T-helper 22 cell (primary cell): ENCODE results near the gene VSIG4.

Experiments used
- DNase-seq: peaks from one replicate; pipeline ENCODE4 v3.0.0-alpha.2; 2020; ENCODE audit warnings: low read depth

VSIG4 gene

DNA sequence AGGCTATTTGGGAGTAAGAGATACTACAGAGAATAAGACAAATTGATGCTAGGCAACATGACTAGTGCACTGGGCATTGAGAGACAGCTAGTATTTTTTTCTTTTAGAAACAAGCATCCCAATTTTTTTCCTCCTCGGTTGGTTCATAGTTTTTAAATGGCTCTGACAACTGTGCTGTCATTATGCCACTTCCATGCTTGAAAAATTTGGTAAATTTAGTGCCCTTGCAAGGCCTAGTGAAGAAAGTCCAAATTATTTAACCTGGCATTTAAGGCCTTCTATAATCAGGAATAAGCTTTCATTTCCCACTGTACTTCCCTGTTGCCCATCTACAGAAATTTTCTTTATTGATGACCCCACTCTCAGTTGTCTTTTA is 15.8 kb downstream of the VSIG4 start:
- DNase-seq, result no peak

DNA sequence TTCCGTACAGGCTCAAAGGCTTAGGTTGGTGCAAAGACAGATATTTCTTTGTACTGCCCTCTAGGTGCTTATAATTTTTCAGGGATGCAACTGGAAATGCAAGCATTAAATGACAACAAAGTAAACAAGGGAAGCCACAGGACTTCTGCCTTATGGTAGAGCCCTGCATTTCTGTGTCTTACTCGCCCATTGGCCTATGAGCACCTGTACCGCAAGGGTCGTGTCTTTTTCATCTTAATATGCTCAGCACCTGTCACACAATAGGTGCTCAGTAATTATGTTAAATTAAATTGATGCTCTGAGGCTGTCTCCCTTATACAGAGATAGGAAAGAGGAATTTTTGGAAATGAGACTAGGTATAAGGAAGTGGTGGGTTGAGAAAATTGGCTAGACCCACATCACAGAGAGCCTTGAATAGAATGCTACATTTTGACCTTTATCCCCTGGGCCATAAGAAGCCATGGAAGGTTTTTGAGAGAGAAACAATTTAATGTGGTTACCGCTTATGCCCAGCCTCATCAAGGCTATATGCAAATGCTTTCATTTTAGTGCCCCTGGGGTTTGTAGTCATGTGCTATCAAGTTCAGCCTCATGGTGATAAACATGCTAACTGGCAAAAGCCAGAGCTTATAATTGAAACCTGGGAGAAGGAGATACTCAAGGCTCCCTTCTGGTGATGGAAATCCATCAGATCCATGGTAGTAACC is 16.3 kb downstream of the VSIG4 start:
- DNase-seq, result no peak

DNA sequence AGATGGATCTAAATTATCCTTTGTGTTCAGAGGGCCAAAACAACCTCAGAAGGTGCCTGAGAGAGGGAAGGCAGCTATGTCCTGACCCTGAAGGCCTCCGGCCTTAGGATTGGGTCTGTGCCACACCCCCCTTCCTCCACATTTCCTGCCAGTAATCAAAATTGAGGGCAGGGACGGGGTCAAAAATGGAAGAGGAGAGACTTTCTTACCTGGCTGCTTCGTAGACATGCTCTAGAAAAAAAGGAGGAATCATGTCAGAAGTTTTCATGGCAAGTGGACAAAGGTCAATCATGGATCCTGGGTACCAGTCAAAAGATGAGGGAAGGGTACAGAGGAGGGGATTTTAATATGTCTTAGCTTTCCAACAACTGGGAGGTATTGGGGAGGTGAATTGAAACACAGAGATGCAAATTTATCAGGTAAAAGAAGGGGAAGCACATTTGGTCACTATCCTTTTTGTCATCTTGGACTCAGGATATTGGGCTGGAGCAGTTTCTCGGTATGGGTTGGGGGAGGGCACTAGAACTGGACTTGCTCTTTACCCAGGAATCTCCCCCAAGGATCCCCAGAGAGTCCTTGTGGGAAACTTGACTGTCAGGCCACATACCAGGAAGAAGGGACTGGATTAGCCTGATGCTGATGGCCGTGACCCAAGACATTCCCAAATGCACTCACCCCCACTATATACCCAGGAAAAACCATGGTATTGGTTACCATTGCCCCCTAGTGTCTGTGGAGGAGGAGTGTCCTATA is 17.1 kb downstream of the VSIG4 start:
- DNase-seq, result no peak

DNA sequence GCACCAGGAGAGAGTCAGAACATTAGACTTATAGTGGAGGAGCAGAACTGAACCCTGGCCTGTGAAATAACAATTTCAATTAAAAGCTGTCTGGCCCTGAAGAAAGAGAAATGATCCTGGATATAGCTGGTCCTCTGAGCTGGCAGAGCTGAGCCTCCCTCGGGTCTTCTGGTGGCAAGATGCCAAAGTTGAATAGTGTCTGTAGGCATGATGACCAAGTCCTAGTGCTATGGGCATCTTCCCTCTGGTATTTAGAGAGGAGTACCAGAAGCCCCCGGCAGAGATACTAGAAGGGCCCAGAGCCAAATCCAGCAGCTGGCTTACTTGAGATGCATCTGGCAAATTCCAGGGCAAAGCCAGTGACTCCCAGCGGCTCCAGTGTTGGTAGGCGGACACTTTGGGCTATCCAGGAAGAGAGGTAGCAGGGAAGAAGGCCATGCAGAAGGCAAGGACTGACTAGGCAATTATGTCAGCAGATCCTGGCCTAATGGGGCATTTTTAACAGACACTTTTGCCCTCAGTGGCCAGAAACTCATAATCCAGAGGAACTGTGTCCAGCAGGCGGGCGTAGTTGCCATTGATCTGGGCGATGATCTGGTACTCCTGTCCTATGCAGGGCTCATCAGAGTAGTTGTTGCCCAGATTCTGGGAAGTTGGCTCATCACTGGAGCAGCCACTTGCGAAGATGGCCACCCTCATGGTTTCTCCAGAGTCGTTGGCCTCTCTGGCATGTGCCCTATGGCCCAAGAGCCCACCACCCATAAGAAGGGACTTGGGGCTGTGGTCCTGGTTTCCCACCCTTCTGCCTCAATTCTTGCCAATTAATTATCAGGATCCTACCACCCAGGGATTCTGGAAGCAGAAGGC is 17.9 kb downstream of the VSIG4 start:
- DNase-seq, result no peak

DNA sequence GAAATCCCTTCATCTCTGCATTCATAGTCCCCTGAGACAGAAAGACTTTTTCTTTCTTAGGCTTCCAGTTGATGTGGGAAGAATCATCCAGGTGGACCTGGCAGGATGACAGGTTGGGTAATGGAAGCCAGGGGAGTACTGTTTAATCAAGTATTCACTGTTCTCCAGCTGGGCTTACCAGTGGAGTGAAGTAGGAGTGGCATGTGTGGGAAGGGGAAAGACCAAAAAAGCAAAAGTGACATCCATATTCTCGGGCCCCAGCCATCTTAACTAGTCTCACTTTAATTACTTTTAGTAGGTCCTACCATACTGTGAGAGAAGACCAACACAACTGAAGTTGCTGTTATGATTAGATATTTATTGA is 18.5 kb downstream of the VSIG4 start:
- DNase-seq, result no peak

DNA sequence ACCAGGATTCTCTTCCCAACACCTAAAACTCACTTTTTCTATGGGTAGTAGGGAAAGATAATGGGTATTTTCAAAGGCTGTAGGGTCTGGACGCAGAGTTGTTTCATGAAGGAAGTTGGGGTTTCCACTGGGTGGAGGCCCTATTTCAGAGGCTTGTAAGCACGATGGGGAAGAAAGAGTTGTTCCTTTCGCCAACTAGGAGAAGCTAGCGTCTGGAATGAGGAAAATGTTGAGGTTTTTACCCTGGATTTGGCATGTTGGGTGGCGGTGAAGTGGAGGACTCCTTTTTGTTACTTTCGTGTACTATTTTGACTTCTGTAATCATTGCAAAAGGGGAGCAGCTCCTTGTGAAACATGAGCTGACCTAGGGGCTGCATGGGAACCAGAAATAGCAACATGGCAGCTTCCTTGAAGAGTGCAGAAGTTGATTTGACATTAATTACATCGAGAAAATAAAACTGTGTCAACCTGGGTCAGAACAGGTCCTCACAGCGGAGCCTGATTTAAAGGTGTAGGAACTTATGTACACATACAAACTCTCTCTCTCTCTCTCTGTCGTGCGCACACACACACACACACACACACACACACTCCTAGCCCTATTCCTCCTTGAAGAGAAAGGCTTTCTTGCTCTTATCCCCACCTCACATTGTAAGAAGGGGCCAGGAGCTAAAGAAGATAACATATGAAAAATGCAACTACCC is 19.1 kb downstream of the VSIG4 start:
- no peak for DNase-seq

DNA sequence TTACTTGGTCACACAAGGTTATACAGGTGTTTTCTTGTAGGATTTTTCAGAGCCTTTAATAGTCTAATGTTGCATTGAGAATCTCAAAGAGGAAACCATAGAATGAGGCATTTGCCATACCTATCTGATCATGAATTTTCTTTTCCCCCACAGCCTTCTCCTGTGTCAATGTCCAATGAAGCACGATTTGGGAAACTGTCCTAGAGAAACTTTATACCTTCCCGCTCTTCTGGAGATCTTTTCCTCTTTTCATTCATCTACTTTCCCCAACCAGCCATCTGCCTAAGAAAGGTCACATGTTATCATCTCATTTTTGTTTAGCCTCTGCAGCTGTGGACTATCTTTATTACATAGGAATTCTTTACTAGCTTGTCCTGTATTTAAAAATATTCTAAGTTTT is 19.9 kb downstream of the VSIG4 start:
- no peak for DNase-seq

DNA sequence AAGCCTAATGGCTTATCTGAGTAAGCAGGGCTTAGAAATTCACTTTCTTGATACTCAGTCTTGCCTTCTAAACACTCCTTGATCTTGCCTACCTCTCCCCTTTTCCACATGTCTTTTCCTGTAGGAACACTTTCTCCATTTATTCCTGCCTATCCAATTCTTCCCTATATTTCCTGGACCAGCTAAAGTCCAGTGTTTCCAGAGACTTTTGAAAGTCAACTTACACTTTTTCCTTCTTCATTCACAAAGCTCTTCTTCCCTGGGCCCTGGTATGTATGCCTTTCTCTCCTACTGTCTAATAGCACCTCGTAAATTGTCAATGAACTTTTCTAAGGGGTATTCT is 20.6 kb downstream of the VSIG4 start:
- no peak for DNase-seq

DNA sequence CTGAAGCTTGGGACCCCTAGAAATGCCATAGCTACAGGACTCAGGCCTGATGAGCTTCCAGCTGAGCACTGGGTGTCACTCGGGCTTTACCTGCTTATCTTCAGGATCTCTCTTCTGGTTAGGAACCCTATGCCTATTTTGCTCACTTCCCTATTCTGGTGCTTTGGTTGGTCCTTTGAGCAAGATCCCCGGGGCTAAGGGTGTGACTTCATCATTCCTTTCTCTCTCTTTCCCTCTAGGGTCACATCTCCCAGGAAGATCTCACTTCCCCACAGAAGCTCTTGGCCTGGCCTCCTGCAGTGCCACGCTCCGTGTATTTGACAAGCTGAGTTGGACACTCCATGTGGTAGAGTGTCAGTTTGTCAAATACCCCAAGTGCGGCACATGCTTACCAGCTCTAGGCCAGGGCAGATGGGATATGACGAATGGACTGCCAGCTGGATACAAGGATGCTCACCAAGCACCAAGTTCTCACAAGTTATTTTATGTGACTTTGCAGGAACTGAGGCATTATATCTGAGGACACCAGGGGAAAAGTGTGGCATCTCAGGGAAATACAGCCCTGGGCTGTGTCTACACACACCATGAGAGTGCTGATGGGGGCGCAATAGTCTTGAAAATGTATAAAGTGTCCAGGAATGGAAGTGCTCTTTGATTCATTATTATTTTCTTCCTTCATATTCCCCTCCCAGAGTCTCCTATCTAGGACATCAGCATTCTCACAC is 21.1 kb downstream of the VSIG4 start:
- DNase-seq, result no peak

DNA sequence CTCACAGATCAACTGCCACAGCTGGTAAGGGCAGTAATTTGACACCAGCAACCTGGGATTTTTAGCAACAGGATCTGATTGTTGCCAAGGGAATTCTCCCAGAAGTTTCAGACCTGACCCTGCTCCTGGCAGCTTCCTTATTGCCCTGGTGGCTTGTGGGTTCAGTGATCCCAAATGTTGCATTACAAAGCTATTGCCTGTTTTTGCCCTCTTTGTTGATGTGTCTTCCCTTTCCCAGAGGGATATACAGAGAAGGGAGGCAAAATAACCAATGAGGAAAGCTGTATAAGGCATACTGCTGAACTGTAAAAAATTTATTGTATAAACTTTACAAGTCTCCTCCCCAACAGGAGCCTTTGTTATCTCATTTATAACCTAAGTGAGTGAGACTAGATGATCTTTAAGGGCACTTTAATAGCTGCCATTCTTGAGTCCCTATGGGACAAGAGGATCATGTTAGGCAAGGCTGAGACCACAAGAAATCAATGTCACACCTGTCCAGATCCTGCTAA is 22.2 kb downstream of the VSIG4 start:
- no peak for DNase-seq

DNA sequence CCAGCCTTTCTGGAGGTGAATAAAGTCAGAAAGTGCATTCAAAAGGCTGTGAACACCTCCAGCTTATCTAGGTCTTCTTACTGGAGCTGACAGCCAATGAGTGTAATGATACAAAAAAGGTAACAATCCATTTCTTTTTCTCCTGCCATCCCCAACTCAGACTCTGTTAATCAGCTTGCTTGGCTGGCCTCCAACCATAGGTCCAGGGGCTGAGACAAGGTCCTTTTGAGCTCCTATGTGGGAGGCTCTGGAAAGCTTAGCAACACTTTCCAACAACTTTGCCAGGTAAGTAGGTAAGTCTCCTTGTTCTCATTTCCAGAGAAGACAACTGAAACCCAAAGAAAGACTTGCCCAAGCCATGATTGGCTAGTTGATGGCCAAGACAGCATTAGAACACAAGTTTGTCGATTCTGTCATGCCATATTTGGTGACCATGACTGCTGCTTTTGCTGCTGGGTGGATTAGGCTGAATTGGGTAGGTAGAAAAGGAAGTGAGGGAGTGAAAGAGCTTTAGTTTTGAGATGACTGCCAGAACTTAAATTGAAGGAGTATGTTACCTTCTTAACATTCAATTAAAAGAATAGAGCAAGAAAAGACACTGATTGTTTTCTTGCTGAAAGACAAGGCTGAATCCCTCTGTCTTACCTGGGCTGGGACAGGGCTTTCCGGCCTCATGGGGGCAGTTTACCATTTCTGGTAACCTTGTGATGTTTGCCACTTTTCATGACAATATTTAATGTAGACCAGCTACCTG is 22.8 kb downstream of the VSIG4 start:
- DNase-seq, result no peak

DNA sequence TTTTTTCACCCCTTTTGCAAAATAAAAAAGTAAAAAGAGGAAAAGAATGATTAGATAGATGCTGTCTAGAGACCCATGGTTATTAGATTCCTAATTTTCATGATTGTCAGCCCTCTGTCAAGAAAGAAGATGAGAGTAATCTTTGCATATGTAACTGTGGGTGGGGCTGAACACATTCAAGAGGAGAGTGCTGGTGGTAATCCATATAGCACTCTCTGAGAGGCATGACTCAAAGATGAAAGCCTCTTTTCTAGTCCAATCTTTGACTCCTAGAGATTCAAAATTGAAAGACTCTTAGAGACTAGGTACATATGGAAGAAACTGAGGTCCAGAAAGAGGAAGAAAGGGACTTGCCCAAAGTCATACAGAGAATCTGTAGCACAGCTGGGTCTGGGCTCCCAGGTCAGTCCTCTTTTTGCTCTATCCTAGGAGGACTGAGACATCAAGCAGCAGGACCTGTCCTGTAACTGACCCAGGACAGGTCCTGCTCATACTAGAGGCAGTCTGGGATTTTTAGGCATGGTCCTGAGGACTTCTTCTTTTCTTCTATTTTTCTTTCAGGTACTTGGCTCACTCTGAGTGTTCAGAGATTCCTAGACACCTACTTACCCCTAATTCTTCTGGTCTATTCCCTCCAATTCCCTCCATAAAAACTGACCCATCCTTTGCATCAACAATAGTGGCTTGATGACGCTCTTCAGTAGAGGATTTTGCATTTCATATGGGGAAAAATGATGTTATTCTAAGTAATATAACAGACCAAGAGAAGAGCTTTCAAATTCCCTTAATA is 23.8 kb downstream of the VSIG4 start:
- no peak for DNase-seq

DNA sequence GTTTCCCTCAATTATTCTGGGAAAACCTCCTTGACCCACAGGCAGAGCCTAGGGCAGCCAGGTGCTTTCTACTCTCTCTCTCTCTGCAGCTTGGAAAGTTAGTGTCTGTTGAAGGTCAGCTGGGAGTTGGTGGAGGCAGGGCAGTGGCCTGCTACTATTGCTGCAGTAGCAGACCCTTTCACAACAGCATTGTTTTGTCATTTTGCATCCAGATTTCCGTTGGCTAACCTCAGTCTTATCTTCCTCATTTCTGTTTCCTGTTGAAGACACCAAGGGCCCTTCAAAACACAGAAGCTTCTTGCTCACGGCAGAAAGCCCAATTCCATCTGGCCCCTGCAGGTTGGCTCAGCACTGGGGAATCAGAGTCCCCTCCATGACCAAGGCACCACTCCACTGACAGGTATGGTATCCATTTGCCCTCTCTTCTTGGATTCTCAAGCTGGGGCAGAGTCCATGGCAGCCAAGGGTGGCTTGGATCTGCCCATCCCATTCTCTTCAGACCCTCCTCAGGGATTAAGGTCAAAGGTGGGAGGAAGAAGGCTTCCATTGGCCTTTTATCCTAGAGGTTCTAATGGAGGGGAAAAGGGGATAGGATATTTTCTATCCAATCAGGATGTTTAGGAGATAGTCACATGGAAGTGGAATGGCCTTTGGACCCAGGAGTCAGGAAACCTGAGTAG is 24.6 kb downstream of the VSIG4 start:
- DNase-seq, result no peak

DNA sequence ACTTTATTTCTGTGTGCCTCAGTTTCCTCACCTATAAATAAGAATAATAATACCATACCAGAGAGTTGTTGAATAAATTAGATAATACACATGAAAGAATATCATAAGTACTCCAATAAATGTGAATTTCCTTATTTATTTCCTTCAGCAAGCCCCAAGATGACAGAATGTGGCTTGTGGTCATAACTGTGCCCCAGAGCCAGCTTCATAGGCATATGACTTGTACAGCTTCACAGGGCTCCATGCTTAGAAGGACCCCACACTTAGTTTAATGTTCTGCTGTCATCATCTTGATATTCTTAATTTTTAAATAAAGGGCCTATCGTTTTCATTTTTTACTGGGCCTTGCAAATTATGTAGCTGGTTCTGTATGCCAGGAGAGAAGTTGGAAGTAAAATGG is 25.3 kb downstream of the VSIG4 start:
- no peak for DNase-seq

DNA sequence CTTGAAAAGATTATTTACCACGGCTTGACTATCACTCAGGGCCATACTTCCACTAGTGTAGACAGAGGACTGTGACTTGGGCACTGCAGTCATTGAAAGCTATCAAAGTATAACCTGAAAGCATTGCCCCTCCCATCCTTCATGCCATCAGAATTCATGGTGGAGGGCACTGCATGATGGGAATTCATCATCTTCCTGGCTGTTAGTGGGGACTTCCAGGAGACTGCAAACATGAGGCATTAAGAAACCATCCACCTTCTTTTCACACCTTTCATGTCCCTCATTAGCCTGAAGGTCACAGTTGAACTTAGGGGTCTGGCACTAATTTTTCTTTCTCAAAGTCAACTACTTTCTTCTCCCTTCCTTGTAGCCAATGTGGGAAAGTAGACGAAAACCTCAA is 25.8 kb downstream of the VSIG4 start:
- no peak for DNase-seq

DNA sequence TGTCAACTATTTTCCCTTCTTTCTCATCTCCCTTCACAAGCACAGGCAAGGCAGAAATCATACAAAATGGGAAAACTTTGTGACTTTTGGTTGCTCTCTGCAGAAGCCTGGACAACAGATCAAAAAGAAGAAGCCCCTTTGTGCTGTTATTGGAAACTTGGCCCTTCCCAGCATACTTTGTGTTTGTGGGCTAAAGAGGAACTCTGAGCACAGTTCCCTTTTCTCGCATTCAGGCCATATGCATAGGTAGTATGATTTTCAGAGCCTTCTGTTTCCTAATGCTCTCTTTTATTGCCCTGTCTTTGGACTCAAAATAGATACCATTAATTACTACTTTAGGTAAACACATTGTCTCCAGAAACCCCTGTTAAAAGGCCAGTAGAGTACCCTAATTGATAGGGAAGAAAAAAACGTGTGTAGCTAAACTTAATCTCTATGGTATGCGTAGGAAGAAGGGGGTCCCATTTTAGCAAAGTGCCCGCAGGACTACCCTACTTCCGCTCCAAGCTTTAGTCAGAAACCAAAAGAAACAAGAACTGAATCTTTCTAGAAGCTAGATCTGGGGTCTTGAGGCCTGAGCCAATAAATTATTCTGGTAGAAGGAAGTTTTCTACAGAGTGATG is 26.6 kb downstream of the VSIG4 start:
- DNase-seq, result no peak

DNA sequence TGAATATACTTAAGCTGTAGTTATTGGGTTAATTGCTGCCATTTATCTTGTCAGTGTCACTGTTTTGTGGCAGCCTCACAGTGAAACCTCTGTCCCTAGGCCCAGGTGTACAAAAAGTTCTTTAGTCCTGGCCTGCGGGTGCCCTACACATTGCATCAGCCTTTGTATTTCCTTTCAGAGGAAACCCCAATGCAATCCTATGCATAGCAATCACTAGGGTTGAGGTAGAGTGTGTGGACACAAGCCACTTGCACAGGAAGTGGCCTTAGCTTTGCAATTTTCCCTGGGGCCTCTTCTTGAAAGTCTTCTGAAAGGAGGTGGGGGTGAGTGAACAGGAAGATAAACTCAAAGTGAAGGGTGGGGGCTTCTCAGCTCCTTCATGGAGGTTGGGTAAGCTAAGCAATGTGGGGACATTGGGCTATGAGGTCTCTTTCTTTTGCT is 27.8 kb downstream of the VSIG4 start:
- DNase-seq, result no peak

DNA sequence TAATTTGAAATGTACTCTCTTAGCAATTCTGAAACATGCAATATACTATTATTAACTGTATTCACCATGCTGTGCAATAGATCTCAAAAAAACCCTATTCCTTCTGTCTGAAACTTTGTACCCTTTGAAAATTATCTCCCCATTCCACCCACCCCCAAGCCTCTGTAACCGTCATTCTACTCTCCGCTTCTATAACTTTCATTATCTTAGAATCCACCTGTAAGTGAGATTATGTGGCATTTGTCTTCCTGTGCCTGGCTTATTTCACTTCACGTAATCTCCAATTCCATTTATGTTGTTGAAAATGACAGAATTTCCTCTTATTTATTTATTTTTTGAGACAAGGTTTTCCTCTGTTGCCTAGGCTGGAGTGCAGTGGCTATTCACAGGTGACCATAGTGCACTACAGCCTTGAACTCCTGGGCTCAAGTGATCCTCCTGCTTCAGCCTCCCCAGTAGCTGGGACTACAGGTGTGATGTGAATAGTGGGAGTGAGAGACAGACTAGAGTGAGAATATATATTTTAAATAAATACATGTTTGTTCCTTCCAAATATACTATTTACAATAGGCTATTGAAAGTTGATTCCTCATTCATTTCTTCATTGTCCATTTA is 30.5 kb downstream of the VSIG4 start:
- no peak for DNase-seq
